ENCODE measurements around the gene ZNF367.
A peak's percentile ranks its signal among the peaks of the same experiment; 100 is the strongest.
"Not testable (repeated sequence)": the region's sequence is repeated elsewhere in the genome, so short reads cannot be mapped to it uniquely, and the experiment has no call there.

Gene ZNF367

GRCh38 chr9:96398582-96399324, 19.4 kb downstream of the ZNF367 start:
- DNase-seq: no peak

DNA sequence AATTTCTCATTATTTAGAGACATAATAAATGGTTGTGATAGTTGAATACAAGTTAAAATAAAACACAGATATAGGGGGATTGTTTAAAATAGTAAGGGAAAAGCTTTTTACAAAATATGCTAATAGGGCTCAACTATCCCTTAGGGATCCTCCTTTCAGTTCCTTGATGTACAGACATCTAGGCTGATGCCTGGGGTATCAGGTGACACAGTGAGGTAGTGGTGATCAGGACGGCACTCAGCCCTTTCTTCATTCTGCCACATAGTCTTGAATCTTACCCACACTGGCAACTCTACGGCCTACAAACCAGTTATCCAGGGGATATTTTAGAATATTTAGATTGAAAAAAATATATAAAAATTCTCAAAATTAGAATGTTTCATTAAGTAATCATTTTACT, 22.2 kb downstream of the ZNF367 start:
- no peak for DNase-seq

DNA sequence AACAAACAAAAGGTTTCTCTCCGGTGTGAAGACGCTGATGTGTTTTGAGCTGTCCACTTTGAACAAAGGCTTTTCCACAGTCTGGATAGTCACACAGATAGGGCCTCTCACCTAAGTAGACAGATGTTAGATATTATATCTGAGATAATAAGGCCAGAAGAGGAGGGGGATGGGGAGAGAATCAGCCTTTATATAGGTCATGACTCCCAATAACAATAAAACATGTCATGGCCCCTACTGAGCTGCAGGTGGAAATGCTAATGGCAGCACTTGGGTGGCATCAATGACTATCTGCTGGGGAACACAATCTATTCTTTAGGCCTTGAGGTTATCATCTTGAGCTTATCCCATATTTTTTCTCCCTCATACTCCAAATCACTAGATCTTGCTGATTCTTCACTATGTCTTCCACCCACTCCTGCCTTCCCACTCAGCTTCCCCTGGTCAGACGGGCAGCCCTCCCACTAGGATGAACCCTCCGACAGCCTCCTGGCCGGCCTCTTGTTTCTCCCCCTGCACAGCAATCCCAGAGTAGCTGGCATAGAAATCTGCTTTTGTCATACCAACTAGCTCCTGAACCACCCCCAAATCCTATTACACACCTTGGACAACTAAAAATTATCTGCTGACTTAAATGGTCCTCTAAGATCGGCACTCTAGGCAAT, 23.2 kb downstream of the ZNF367 start:
- DNase-seq: peak; percentile 39

GRCh38 chr9:96392263-96392662, 25.9 kb downstream of the ZNF367 start:
- DNase-seq: no peak

- peak; percentile 24 for DNase-seq
Observed at GRCh38 chr9:96391021-96391765, 27.0 kb downstream of the ZNF367 start.

GRCh38 chr9:96388144-96388543, 30.0 kb downstream of the ZNF367 start:
- no peak for DNase-seq

GRCh38 chr9:96386157-96386556, 32.0 kb downstream of the ZNF367 start:
- DNase-seq: no peak

GRCh38 chr9:96383165-96383942, 34.8 kb downstream of the ZNF367 start, which contains the start of gene SLC35D2:
Gene SLC35D2, minus strand, starts transcription at chr9:96383711. Its CDS starts 77 bp downstream, at chr9:96383634.
- no peak for DNase-seq

- DNase-seq: no peak
Observed at GRCh38 chr9:96382839-96383164, 35.4 kb downstream of the ZNF367 start.

DNA sequence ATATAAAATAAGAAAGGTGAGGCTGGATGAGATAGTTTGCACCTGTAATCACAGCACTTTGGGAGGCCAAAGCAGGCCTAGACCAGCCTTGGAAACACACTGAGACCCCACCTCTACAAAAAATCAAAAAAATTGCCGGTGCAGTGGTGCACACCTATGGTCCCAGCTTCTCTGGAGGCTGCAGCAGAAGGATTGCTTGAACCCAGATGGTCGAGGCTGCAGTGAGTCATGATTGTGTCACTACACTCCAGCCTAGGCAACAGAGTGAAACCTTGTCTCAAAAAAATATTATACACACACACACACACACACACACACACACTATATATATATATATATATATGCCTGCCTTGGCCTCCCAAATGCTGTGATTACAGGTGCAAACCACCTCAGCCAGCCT, 36.0 kb downstream of the ZNF367 start:
- DNase-seq: no peak

DNA sequence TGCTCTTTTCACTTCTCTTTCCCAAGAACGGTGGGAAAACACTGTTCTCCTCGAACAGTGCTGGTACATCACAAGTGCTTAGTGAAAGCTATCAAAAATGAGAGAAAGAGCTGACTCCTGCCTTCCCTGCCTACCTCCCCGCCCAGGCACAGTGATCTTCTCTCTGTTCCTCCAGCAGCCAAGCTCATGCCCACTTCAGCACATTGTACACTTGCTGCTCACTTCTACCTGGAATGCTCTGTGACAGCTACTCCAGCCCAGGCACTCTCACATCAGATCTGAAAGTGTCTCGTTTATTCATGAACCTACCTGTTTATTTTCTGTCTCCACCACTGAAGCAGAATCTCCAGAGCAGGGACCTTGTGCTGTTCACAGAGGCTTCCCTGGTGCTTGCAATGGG, 36.5 kb downstream of the ZNF367 start:
- no peak for DNase-seq

DNA sequence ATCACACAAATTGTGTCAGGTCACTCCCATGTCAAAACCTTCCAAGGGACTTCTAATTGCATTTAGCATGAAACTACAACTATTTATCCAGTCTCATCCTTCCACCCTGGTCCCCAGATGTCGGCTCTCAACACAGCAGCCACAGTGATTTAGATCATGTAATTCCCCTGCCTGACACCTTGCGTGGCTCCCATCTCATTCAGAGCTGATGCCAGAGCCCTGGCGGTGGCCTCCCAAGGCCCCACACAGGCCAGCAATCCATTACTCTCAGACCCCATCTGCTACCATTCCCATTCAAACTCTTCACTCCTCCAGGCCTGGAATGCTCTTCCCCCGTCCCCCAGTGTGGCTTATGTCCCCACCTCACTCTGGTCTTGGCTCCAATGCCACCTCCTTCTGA, 37.0 kb downstream of the ZNF367 start:
- no peak for DNase-seq

DNA sequence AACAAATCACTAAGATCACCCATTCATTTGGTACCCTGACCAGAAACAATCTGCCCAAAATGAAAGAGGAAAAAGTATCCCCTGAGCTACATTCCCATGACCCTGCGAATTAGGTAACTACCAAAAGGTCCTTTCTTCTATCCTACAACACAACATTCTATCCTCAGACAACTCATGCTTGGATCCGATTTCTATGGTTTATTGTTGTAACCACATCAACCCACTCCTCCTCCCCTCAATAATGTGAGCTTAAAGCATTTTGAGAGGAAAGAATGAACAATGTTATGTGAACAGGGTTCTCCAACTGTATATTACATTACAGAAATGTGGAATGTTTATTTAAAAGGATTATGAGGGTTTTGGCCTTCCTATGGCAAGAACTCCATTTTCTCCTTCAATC, 38.7 kb downstream of the ZNF367 start:
- no peak for DNase-seq

GRCh38 chr9:96378187-96378586, 40.0 kb downstream of the ZNF367 start:
- no peak for DNase-seq

DNA sequence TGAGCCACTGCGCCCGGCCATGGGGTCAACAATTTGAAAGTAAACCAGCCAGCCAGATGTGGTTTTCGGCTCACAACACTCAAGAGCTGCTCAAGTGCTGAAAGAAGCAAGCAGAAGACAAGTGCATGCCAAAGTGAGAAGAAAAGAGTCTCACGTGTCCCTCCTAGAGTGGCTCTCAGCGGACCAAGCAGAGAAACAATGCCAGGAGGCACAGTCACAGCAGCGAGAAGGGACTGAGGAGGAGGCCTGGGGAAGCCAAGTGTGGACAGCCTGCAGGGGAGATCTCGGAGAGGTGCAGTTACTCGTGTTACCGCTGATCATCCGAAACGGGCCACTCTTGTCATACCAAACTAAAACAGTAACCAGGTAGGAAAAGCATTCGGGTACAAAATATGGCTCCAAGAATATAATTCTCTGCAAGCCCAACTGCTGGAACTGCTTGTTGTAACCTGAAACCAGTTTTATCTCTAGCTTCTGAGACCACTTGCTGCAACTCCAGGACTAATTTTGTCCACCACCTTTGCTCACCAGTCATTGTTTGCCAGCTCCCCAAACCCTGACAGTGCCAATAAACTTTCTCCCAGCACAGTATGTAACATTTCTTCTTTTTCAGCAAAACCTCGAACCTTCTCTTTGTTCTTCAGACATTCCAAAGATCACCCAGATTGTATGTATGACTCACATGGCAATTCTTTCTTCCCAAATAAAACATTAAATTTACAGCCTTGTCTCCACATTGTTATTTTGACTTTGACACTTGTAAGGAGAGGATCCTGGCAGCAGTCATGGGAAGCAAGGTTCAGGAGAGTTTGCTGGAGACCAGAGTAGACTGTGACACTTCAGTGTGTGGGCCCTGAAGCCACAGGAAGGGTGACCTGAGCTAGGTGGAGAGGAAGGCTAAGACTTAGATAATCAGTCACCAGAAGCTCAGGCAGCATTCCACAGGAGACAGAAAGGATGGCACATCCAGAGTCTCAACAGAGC, 41.0 kb downstream of the ZNF367 start:
- DNase-seq: no peak

DNA sequence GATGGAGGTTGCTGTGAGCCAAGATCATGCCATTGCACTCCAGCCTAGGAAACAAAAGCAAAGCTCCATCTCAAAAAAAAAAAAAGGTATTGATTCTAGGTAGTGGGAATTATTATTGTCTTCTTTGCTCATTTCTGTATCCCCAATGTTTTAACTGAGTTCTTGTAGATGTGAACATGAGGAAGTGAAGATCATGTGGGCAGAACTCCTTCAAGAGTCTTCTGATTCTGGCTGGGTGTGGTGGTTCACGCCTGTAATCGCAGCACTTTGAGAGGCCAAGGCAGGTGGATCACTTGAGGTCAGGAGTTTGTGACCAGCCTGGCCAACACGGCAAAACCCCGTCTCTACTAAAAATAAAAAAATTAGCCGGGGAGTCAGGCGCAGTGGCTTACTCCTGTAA, 42.7 kb downstream of the ZNF367 start:
- not testable (repeated sequence) for DNase-seq

GRCh38 chr9:96367943-96368342, 50.2 kb downstream of the ZNF367 start:
- no peak for DNase-seq

DNA sequence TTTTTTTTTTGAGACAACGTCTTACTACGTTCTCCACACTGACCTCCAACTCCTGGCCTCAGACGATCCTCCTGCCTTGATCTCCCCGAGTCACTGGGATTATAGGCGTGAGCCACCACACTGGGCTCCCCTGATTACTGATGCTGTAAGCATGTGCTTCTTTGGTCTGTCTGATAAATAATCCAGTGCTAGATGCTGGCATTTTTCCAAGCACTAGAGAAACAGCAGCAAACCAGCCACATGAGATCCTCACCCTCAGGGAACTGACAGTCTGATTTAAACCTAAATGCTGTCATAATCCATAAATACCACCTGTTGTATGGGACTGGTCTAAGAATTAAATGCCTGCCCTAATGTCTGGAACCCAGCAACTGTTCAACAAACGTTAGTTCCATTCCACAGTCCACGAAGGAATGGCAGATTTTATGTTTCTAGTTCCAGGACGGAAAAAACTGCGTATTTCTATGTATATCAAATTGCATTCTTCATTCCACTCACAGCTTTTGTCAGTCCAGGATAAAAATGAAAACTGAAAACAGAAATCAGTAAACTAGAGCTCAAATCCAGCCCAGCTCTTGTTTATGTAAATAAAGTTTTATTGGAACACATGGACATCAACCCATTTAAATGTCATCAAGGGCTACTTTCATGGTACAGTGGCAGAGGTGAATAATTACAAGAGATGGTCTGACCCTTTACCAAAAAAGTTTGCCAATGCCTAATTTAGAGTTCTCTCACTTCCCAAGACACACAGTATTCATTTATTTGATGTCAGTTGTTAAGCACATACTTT, 54.8 kb downstream of the ZNF367 start:
- peak; percentile 19 for DNase-seq

GRCh38 chr9:96362119-96362518, 56.1 kb downstream of the ZNF367 start:
- DNase-seq: not testable (repeated sequence)

- DNase-seq: no peak
Observed at GRCh38 chr9:96361668-96362067, 56.5 kb downstream of the ZNF367 start.

DNA sequence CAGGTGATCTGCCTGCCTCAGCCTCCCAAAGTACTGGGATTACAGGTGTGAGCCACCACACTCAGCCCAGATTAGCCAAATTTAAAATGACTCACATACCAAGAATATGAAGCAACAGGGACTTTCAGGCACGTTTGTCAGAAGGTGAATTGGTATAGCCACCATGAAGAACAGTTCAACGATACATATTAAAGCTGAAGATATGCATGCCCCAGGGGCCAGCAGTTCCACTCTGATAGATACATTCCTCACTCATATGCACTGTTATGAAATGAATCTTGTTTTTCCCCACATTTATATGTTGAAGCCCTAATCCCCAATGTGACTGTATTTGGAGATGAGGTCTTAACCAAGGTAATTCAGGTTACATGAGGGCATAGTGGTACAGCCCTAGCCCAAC, 57.2 kb downstream of the ZNF367 start:
- DNase-seq: no peak

Data from NCI-H69 (cell line).